Measurements from ENCODE around the gene S100A1. TPM values are rescaled to one million over a fixed set of nuclear protein-coding genes. Genes with fewer than 3 reads are reported as not detected.

The S100A1 gene
- polyA plus RNA-seq, 1 of the 3 experiments (the other 2 are of a cell fraction), result 0.18 TPM

DNA sequence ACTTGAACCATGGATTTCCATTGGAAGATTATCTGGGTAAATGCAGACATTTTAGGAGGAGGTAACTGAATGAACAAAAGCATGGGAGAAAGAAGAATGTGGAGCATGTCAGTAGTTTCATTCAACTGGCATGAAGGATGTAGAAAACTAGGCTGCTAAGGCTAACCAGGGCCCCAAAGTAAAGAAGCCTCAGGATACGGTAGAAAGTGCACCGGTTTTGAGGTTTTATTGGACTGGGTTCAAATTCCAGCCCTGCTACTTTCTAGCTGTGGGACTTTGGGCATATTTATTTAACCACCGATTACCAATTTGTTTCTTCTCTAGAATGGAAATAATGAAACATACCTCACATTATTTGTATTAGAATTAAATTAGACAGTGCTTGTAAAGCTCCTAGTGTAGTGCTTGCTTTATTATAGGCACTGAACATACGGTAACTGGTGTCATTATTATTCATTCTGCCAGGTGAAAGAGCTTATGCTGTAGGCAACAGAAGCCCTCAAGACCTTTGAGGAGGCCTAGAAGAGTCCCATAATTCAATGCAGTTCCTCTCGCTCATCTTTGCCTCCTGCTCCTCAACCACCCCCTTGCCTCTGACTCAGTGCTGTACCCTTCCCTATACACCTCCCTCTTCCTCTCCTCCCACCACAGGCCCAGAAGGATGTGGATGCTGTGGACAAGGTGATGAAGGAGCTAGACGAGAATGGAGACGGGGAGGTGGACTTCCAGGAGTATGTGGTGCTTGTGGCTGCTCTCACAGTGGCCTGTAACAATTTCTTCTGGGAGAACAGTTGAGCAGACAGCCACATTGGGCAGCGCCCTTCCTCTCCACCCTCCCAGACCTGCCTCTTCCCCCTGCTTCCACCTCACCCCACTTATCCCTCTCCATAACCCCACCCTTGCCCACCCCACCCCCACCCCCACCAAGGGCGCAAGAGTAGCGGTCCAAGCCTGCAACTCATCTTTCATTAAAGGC, 3.1 kb downstream of the S100A1 start:
- Histone ChIP-seq H3K9ac (no peak overlapping the region), H3K9me3 (no peaks in the 10 kb centered on the region), H4K20me1 (ENCODE audit: insufficient read depth) (peaks cover 3% of the 10 kb centered on the region; the same call in 1 of the 2 replicates), H3K4me3 (ENCODE audit: low read depth in 2 of 2, low read length in 1 of 2) (no peak overlapping the region), H3K79me2 (ENCODE audit: insufficient read depth) (peaks cover 27% of the 10 kb centered on the region), H3F3A (replicated peaks; ENCODE audit: insufficient read depth) (peaks cover 12% of the 10 kb centered on the region), H3K4me1 (ENCODE audit: control insufficient read depth in 1 of 2, insufficient read depth in 2 of 2, low read depth in 1 of 2, low read length in 1 of 2) (peaks cover 10 to 11% of the 10 kb centered on the region in 2 experiments; a peak in 2 of 4 replicates), H3K27me3 (ENCODE audit: insufficient read depth) (no peaks in the 10 kb centered on the region), H3K27ac (ENCODE audit: low read depth in 2 of 2, low read length in 1 of 2) (no peak overlapping the region), H3K9me2 (no peaks in the 10 kb centered on the region), H2AFZ (ENCODE audit: low read depth) (no peak overlapping the region), H3K4me2 (no peak overlapping the region), H3K36me3 (replicated peaks in 1 of 2; ENCODE audit: control insufficient read depth in 1 of 2, insufficient read depth in 2 of 2, low read length in 1 of 2) (peaks cover 2 to 10% of the 10 kb centered on the region in 2 experiments)
- ChIA-PET POLR2A (no interaction called here), CTCF (interaction anchor here (0.6 to 8.3 kb wide), 2 partner anchors 15 to 120 kb away, joined by 3 to 62 read pairs; partner anchors contain the start of genes S100A14 and S100A16)
- no peak for DNase-seq
- 81% methylated on average over 10 of the region's 10 CpGs for WGBS (ENCODE audit: low lambda C conversion rate)
- TF ChIP-seq, protein P1, sequence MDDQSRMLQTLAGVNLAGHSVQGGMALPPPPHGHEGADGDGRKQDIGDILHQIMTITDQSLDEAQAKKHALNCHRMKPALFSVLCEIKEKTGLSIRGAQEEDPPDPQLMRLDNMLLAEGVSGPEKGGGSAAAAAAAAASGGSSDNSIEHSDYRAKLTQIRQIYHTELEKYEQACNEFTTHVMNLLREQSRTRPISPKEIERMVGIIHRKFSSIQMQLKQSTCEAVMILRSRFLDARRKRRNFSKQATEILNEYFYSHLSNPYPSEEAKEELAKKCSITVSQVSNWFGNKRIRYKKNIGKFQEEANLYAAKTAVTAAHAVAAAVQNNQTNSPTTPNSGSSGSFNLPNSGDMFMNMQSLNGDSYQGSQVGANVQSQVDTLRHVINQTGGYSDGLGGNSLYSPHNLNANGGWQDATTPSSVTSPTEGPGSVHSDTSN (IDR thresholded peaks at IDR 0.05), result no peak
- TF ChIP-seq, protein P2, sequence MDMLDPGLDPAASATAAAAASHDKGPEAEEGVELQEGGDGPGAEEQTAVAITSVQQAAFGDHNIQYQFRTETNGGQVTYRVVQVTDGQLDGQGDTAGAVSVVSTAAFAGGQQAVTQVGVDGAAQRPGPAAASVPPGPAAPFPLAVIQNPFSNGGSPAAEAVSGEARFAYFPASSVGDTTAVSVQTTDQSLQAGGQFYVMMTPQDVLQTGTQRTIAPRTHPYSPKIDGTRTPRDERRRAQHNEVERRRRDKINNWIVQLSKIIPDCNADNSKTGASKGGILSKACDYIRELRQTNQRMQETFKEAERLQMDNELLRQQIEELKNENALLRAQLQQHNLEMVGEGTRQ (IDR thresholded peaks at IDR 0.05; ENCODE audit: borderline replicate concordance, low read depth, low read length), result no peak
- TF ChIP-seq GABPA (IDR thresholded peaks at IDR 0.05; ENCODE audit: low read depth) (no peak), SMC3 (IDR thresholded peaks at IDR 0.05; ENCODE audit: low read depth, low read length) (no peak), EP300 (IDR thresholded peaks at IDR 0.05; ENCODE audit: borderline replicate concordance in 1 of 2, low read depth in 1 of 2, low read length in 1 of 2) (no peak), MEF2A (IDR thresholded peaks at IDR 0.05; ENCODE audit: borderline replicate concordance, low read depth) (no peak), FOSL2 (IDR thresholded peaks at IDR 0.05; ENCODE audit: borderline replicate concordance, low read depth) (no peak), RAD21 (IDR thresholded peaks at IDR 0.05; ENCODE audit: low read length) (no peak), NRF1 (IDR thresholded peaks at IDR 0.05; ENCODE audit: low read depth, low read length) (no peak)
- TF ChIP-seq, protein P3, sequence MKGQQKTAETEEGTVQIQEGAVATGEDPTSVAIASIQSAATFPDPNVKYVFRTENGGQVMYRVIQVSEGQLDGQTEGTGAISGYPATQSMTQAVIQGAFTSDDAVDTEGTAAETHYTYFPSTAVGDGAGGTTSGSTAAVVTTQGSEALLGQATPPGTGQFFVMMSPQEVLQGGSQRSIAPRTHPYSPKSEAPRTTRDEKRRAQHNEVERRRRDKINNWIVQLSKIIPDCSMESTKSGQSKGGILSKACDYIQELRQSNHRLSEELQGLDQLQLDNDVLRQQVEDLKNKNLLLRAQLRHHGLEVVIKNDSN (IDR thresholded peaks at IDR 0.05; ENCODE audit: borderline replicate concordance, low read depth), result no peak
- TF ChIP-seq, protein P4, sequence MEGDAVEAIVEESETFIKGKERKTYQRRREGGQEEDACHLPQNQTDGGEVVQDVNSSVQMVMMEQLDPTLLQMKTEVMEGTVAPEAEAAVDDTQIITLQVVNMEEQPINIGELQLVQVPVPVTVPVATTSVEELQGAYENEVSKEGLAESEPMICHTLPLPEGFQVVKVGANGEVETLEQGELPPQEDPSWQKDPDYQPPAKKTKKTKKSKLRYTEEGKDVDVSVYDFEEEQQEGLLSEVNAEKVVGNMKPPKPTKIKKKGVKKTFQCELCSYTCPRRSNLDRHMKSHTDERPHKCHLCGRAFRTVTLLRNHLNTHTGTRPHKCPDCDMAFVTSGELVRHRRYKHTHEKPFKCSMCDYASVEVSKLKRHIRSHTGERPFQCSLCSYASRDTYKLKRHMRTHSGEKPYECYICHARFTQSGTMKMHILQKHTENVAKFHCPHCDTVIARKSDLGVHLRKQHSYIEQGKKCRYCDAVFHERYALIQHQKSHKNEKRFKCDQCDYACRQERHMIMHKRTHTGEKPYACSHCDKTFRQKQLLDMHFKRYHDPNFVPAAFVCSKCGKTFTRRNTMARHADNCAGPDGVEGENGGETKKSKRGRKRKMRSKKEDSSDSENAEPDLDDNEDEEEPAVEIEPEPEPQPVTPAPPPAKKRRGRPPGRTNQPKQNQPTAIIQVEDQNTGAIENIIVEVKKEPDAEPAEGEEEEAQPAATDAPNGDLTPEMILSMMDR (IDR thresholded peaks at IDR 0.05), result no peak
